ENCODE results near the gene PEAK1.
A peak's percentile ranks its signal among the peaks of the same experiment; 100 is the strongest.
"Not testable (repeated sequence)": the region's sequence is repeated elsewhere in the genome, so short reads cannot be mapped to it uniquely, and the experiment has no call there.

The PEAK1 gene

DNA sequence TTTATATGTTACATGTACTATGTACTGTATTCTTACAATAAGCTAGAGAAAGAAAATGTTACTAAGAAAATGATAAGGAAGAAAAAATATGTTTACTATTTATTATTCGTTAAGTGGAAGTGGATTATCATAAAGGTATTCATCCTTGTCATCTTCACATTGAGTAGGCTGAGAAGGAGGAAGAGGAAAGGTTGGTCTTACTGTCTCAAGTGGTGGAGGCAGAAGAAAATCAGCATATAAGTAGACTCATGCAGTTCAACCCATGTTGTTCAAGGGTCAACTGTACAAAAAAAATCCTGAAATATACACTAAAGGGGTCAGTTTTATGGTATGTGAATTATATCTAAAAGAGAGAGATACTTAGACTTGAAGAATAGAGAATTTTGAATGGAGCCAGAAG lies 6.5 kb upstream of the PEAK1 start:
- no peak for DNase-seq (ENCODE audit: low read depth in 2 of 2)

DNA sequence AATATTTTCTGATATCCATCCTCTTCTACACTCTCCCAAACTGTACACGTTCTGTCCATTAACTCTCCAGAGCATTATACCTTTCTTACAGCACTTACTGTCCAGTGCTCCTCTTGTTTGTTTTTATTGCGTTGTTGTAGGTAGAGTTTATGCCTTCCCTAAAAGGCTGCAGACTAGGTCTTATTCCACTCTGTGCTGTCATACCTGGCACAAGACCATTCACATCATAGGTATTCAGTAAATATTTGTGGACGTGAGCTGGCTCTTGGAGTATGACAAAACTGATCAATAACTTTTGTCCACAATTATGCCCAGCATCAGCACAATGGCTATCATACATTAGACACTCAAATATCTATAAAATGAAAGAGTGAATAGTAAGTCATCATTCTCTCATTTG lies 5.2 kb upstream of the PEAK1 start:
- no peak for DNase-seq (ENCODE audit: low read depth in 2 of 2)

DNA sequence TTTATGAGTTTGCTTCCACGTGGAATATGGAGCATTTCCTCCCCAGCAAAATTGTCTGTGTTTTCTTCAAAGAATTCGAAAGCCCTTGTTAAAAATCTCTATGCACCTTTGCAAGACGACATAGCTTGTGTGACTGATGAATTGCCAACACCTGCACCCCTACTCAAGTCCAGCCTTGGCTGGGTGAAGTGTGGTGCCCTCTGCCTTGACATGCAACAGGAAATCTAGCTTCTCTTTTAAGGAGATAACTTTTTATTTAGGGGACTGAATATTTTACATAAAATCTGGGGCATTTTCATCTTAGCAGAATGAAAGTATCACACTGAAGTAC lies 1.4 kb upstream of the PEAK1 start:
- no peak for DNase-seq (ENCODE audit: low read depth in 2 of 2)

DNA sequence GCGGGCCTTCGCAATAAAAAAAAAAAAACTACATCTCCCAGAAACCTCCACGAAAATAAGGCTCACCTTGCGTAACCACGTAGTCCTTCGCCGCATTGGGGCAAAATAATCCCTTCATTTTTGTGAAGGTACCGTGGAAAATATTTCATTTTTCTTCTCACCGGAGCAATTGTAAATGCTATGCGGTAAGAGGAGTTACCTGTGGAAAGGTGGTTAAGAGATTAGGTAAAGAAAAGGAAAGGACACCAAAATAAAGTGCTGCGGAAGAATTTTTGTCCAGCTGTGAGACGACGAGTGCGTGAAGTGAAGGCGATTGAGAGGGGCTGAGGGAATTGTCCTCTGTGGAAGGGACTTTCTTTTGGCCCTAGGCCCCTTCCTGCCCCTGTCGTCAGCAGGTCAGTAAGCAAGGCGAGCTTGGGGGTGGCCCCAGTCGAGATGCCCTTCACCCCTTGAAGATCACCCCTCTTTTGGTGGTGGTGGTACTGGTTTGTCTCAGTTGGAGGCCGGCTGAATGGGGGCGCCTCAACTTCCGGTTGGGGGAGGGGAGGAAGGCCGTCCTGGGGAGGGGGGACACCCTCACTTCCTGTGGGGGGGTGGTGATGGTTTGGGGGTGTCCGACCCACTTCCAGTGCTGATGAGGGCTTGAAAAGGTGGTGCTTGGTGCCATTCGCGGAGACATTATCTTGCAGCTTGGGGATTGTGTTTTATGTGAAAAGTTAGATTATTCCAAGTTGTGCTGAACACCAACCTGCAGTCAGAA lies 886 bp upstream of the PEAK1 start, which contains the start of gene HMG20A:
Gene HMG20A (plus strand): TSS at position 279 of the 760 bp plus-strand sequence. CDS start 37,520 bp downstream, outside the sequence.
- DNase-seq (ENCODE audit: low read depth in 2 of 2), result peak; percentile 31 to 45

DNA sequence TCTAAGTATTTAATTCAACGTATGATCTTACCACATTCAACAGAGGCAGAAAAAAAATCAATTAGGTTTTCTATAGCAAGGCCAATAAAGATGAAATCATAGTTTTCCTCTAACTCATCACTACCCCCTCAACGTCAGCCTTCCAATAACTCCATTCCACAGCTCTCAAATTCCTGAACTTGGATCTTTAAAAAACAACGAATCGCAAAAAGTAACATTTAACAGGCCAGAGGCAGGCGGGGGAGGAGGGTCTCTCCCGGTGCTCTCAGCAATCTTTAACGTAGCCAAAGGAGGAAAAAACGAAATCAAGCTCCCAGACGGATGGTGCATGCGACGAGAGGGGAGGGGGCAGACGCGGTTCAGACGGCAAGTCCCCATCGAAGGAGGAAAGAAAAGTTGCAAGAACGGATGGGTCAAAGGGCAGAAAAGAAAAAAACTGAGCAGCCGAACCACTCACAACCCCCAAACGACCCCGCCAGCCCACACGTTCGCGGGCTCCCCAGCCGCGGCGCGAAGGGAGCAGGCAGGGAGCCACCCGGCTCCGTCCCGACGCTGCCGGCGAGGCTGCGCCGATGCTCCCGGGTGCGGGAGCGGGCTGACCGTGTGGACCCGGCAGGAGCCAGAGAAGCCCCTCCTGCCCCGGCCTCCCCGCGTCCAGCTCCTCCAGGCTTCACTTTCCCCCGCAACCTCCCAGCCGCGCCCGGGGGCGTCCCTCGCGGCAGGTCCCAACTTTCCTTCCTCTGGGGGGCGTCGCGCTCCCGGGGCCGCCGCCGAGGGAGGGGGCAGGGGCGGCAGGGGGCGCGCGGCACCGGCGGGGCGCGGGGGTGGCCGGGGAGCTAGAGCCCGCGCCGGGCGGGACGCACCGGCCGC lies 703 bp downstream of the PEAK1 start:
- DNase-seq (ENCODE audit: low read depth in 2 of 2), result peak; percentile 15 to 24

DNA sequence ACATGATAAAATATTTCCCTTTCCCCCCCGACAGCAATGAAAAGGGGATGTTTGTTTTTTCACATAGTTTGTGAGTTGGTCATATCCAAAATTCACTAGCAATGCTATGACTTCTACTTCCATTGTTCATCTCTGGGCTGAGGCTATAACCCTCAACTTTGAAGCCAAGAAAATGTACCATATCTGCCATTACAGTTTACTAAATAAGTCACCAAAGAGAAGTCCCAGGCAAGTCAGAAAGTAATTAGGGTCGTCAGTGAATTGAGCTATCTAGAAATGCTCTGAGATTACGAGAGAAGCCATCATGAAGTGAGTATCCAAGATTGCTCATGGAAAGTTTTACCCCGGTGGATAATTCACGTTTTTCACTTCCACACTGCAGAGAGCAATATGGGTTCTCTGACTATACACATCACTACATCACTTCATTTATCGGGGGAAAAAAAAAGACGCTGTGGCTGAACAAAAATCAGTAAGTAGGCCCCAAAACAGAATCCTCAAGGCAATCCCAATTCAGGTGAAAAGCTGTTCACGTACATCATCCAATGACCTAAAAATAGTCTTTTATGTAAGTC lies 1.4 kb downstream of the PEAK1 start:
- no peak for DNase-seq (ENCODE audit: low read depth in 2 of 2)

DNA sequence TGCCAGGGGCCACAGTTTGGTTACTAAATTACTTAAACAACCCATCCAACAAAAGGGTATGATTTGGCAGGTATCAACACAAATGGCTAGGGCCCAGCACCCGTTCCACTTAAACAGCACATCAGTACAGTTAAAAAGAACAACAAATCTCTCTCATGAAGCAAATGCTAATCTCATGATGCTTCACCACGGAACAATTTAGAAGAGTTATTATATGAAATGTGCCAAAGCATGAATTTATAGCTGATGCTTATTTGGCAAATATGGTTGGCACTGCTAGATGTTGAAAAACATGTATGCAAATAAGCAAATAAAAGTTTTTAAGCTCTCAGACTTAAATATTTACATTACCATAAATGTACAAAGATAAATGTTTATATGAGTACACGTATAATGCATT lies 2.3 kb downstream of the PEAK1 start:
- no peak for DNase-seq (ENCODE audit: low read depth in 2 of 2)

DNA sequence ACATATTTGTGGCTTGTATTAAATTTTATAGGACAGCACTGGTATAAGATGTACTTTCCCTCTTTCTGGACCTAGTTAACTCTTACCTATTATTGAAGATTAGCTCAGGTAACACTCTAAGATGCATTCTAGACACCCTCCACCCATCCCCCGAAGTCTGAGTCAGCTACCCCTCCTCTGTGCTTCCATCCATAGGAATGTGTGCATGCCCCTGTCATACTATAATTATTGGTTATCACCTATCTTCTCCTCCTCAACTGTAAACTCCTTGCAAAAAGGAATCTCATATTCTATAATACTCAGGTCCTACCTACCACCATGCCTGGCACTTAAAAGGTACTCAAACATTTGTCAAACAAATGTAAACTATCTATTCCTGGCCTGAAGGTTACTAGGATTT lies 3.0 kb downstream of the PEAK1 start:
- no peak for DNase-seq (ENCODE audit: low read depth in 2 of 2)

DNA sequence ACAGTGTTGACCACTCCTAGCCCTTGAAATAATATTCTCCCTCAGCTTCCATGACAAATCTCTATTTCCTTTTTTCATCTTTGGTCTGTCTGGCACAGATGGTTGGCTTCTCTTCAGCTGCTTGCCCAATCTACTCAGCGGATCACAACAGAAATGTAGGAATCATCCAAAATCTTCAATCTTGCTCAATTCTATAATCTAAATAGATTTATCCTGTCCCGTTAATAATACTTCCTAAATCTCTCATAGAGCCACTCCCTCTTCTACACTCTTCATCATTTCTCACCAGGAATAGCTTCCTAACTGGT lies 3.8 kb downstream of the PEAK1 start:
- DNase-seq (ENCODE audit: low read depth in 2 of 2), result no peak

DNA sequence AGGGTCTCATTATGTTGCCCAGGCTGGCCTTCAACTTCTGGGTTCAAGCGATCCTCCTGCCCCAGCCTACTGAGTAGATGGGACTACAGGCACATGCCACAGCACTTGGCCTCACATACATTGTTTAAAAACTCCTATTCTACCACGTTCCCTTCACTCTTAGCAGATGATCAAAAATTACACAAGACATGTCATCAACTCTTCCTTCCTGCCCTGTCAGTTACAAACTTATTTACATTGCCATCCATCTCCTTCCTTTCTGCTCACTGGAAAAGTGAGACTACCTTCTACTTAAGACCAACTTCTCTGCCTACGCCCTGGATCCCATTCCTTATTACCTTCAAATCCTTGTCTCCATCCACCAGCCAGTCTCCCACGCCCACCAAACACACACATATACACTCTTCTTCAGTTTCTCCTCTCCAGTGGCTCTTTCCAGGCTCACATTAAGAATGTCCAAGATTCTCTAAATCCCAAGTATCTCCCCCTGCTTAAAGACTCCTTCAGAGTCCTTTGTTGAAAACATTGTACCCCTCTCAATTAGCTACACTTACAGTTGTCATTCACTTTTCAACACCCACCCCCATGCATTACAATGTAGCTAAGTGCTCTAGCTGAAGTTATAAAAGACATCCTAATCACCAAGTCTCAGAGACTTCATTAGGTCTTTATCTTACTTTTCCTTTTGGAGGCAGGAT lies 4.3 kb downstream of the PEAK1 start:
- no peak for DNase-seq (ENCODE audit: low read depth in 2 of 2)

DNA sequence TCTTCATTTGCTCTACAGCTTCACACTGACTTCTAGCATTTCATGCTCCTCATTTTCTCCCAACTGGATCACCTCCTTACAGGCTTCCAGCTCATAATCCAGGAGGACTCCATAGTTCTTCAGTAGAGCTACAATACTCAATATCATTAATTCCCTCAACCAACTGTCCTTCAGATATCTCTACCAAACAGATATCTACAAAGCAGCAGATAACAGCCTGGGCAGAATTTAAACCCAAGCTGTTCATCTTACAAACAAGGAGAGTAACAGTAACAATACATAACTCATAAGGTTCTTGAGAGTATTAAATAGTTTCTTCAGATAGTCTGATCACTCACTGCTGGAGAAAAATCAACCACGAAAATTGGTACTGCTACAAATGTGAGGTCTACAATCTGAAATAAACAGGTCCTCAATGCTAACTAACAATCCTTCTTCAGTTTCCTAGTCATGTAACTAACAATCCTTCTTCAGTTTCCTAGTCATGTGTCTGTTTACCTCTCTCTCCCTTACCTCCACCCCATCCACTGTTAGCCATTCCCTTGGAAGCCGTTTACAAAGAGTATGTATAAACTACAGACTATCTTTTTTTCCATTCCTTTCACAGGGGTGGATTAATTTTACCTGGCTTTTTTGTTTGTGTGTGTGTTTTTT lies 5.0 kb downstream of the PEAK1 start:
- no peak for DNase-seq (ENCODE audit: low read depth in 2 of 2)

DNA sequence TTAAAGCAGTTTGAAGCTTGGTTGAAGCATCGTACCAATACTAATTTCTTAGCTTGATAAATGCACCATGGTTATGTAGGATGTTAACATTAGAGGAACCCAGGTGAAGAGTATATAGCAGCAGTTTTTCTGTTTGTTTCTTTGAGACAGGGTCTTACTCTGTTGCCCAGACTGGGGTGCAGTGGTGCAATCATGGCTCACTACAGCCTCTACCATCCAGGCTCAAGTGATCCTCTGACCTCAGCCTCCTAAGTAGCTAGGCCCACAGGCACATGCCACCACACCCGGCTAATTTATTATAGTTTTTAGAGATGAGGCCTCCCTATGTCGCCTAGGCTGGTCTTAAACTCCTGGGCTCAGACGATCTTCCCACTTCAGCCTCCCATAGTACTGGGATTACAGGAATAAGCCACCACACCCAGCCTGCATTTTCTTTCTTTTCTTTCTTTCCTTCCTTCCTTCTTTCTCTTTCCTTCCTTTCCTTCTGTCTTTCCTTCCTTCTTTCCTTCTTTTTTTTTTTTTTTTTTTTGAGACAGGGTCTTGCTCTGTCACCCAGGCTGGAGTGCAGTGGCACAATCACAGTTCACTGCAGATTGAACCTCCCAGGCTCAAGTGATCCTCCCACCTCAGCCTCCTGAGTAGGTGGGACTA lies 6.1 kb downstream of the PEAK1 start:
- no peak for DNase-seq (ENCODE audit: low read depth in 2 of 2)

DNA sequence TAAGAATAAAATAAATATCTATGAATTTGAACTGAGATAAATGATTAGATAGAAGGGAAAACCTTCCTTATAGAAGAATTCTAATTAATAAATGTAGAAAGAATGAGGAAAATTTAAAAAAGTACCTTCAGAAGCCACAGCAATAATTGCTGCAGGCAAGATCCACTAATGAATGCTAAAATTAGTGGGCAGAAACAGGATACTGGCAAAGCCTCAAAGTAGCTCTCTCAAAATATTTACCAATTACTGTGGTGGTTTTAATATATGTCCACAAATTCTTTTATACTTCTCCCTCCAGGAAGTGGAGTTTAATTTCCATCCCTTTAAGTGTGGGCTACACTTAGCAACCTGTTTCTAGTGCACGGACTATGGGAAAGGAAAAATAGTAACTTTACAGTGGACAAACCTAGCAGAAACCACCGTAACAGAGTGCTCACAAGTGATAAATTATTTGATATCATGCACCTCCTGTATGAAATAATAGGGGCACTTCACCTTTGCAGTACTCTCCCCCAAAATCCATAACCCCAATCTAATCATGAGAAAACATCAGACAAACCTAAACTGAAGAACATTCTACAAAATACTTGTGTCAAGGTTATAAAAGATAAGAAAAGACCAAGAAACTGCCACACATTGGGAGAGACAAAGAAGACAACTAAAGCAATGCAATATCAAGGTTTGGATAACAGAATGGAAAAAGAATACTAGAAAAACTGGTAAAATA lies 6.8 kb downstream of the PEAK1 start:
- DNase-seq (ENCODE audit: low read depth in 2 of 2), result no peak

DNA sequence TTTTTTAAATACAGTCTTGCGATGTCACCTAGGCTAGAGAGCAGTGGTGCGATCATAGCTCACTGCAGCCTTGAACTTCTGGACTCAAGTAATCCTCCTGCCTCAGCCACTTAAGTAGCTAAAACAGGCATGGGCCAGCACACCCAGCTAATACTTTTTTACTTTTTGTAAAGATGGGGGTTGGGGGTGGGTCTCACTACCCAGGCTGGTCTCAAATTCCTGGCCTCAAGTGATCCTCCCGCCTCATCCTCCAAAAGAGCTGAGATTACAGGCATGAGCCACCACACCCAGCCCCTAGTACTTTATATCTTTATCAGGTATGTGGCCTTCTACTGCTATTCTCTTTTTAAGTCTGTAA lies 8.3 kb downstream of the PEAK1 start:
- DNase-seq (ENCODE audit: low read depth in 2 of 2), result no peak

DNA sequence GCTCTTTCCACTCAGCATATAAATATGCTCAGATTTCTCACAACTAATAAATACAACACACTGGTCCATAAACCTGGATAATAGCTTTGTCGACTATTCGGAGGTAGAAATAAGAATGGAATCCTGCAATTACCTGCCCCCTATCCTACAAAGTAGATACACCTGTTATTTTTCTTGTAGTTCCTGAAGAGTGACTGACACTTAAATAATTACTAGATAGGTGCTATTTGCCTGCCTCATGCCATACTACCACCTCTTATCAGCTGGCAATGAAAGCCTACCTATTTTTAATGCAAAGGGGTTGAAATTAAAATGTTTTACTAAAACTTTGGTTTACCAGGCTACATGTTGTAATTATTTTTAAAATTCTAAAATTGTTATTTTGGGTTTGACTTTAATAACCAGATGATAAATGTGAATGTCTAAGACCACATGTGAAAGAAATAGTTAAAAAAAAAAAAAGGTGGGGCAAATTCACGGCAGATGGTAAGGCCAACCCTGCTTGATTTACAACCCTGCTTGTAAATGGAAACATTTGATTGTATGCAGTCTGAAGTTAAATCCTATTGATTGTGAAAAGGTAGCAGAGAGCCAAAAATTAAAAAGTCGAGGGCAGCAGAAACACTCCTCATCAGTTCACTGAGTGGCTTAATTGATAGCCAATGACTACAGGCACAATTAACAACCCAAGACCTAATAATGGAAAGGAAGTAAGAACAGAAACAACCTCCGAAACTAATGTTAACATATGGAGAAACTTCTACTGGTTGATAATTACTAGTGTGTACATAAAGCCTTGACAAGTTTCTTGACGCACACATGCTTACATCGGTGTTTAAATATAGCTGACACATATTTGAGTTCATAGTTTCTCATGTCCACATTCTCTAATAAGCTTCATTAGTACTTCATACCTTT lies 8.9 kb downstream of the PEAK1 start:
- DNase-seq (ENCODE audit: low read depth in 2 of 2), result no peak

DNA sequence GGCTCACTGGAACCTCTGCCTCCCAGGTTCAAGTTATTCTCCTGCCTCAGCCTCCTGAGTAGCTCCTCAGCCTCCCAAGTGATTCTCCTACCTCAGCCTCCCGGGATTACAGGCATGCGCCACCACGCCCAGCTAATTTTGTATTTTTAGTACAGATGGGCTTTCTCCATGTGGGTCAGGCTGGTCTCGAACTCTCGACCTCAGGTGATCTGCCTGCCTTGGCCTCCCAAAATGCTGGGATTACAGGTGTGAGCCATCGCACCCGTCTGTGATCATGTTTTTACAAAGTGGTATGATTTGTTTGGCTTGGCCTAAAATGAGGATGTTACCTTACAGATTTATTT lies 9.8 kb downstream of the PEAK1 start:
- not testable (repeated sequence) for DNase-seq (ENCODE audit: low read depth in 2 of 2)

DNA sequence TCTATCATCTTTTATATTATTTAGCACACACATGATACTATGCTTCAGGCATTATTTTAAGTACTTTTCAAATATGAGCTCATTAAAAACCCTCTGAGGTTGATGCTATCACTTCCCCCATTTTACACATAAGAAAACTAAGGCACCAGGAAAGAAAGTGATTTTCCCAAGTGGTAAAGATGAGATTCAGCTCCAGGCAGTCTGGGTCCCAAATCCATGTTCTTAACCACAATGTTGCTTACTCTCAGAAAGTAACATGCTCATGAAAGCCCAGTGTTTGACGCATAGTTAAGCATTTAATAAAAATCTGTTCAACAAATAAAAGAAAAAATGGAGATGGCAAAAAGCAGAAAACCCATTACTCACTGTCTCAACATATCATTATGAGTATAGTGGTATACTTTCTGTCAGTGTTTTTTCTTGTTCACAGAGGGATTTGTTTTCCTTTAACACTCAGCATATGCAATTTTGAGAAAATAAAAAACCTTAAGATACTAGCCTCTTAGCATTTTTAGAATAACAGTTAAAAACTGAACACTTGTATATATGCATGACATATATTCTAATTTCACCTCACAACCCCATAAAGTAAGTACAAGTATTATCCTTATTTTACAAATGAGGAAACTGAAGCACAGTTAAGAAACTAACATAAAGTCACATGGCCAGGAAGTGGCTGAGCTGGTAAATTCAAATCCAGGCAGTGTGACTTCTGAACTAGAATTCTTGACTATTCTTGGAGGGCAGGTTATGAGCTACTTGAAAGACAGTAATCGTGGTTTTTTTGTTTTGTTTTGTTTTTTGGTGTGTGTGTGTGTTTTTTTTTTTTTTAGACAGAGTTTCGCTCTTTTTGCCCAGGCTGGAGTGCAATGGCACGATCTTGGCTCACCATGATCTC lies 10.4 kb downstream of the PEAK1 start:
- no peak for DNase-seq (ENCODE audit: low read depth in 2 of 2)

DNA sequence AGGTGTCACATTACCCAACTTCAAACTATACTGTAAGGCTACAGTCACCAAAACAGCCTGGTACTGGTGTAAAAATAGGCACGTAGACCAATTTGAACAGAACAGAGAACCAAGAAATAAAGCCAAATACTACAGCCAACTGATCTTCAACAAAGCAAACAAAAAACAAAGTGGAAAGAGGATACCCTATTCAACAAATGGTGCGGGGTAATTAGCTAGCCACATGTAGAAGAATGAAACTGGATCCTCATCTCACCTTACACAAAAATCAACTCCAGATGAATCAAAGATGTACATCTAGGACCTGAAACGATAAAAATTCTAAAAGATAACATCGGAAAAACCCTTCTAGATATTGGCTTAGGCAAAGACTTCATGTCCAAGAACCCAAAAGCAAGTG lies 13.1 kb downstream of the PEAK1 start:
- DNase-seq (ENCODE audit: low read depth in 2 of 2), result no peak
